SU-DHL-6 (cell line): ENCODE measurements around the gene UBE2Q2.

Experiments
- CTCF ChIP-seq: fragments of 200-600 bp; sonication (generic); IDR thresholded peaks from one replicate; pipeline ENCODE4 v1.5.1; 2017; ENCODE audit warnings: antibody characterized with exemption, mild to moderate bottlenecking, low read length, moderate library complexity; ENCODE audit not compliant: insufficient read depth, poor library complexity, severe bottlenecking
- EZH2phosphoT487 ChIP-seq: fragments of 200-600 bp; sonication (generic), shearing (Covaris generic); conservative IDR thresholded peaks from 2 replicates; pipeline ENCODE4 v1.6.1; 2018; ENCODE audit warnings: mild to moderate bottlenecking, antibody characterized with exemption, low read length, moderate library complexity, mixed read lengths

GRCh38 chr15:75835990-75836958 is 7.0 kb upstream of the UBE2Q2 start:
- no peak for TF ChIP-seq CTCF
- TF ChIP-seq EZH2phosphoT487, result no peak
